GM19395 (cell line): Measurements from ENCODE around the gene CYFIP1.

Experiments
- ATAC-seq: cut with Tn5 transposase; IDR thresholded peaks from one replicate; pipeline ENCODE4 v1.9.1; 2021; ENCODE audit warnings: mild to moderate bottlenecking, moderate library complexity; ENCODE audit not compliant: unreplicated experiment

CYFIP1 gene

GRCh38 chr15:22969489-22969888 is 10.7 kb downstream of the CYFIP1 start:
- ATAC-seq = no peak

- ATAC-seq = no peak
Observed at GRCh38 chr15:22968366-22968765, 11.8 kb downstream of the CYFIP1 start.

GRCh38 chr15:22967084-22967770 is 12.9 kb downstream of the CYFIP1 start:
- no peak for ATAC-seq

- ATAC-seq = no peak
Observed at GRCh38 chr15:22966321-22967083, 13.7 kb downstream of the CYFIP1 start.

GRCh38 chr15:22963641-22964040 is 16.5 kb downstream of the CYFIP1 start:
- ATAC-seq = no peak

- no peak for ATAC-seq
Observed at GRCh38 chr15:22962611-22963010, 17.6 kb downstream of the CYFIP1 start.

GRCh38 chr15:22961762-22962161 is 18.4 kb downstream of the CYFIP1 start:
- ATAC-seq = no peak

GRCh38 chr15:22960556-22960955 is 19.6 kb downstream of the CYFIP1 start:
- no peak for ATAC-seq

- no peak for ATAC-seq
Observed at GRCh38 chr15:22960126-22960525, 20.0 kb downstream of the CYFIP1 start.

- no peak for ATAC-seq
Observed at GRCh38 chr15:22959321-22960101, 20.7 kb downstream of the CYFIP1 start.

- ATAC-seq = no peak
Observed at GRCh38 chr15:22958487-22959280, 21.5 kb downstream of the CYFIP1 start.

GRCh38 chr15:22956978-22957260 is 23.2 kb downstream of the CYFIP1 start:
- ATAC-seq = no peak

GRCh38 chr15:22956257-22956977 is 23.8 kb downstream of the CYFIP1 start:
- ATAC-seq = no peak

GRCh38 chr15:22955544-22956119 is 24.5 kb downstream of the CYFIP1 start:
- ATAC-seq = no peak

GRCh38 chr15:22954798-22955543 is 25.2 kb downstream of the CYFIP1 start:
- no peak for ATAC-seq

GRCh38 chr15:22954326-22954725 is 25.8 kb downstream of the CYFIP1 start:
- no peak for ATAC-seq

GRCh38 chr15:22952796-22953579 is 27.2 kb downstream of the CYFIP1 start:
- no peak for ATAC-seq

GRCh38 chr15:22951381-22952280 is 28.5 kb downstream of the CYFIP1 start:
- no peak for ATAC-seq
